Right lobe of liver (tissue), 6 donors: Measurements from ENCODE around the gene HBG1. TPM values are rescaled to one million over a fixed set of nuclear protein-coding genes. Genes with fewer than 3 reads are reported as not detected.

ENCODE experiments used
- ATAC-seq, 4 donors: fragments of 200-7000 bp; cut with Tn5 transposase; one replicate each; pipeline ENCODE4 v1.9.1; 2020; ENCODE audit warnings: mild to moderate bottlenecking in 4 of 4, moderate library complexity in 4 of 4
- DNase-seq, 3 donors: peaks; one replicate each; pipeline ENCODE4 v3.0.0-alpha.2; 2020
- H3K27ac ChIP-seq, 3 donors: fragments of 200-600 bp; one replicate each; pipeline ENCODE4 v1.8.0; 2022
- H3K27me3 ChIP-seq, 2 donors: fragments of 200-600 bp; one replicate each; pipeline ENCODE4 v1.8.0; 2022
- H3K36me3 ChIP-seq, 4 donors: fragments of 200-600 bp; sonication (generic) in 1 of 4; one replicate each; pipeline versions ENCODE4 v1.5.1 to v1.8.0; 2017 to 2022; ENCODE audit warnings: control low read depth in 1 of 4
- H3K4me1 ChIP-seq, 4 donors: fragments of 200-600 bp; sonication (generic) in 1 of 4; one replicate each; pipeline versions ENCODE4 v1.5.1 to v1.8.0; 2017 to 2022; ENCODE audit warnings: control low read depth in 1 of 4
- H3K4me3 ChIP-seq, 3 donors: fragments of 200-600 bp; one replicate each; pipeline ENCODE4 v1.8.0; 2022
- H3K9me3 ChIP-seq, 4 donors: fragments of 200-600 bp; sonication (generic) in 1 of 4; one replicate each; pipeline versions ENCODE4 v1.5.1 to v1.8.0; 2017 to 2022; ENCODE audit warnings: control low read depth in 1 of 4
- POLR2A ChIP-seq: fragments of 450-650 bp; IDR thresholded peaks from one replicate; pipeline ENCODE4 v1.6.1; 2017; ENCODE audit warnings: antibody characterized with exemption, mild to moderate bottlenecking
- WGBS: methylation state at CpG from one replicate; pipeline ENCODE4 v1.1.6; 2018; ENCODE audit warnings: low coverage, low lambda C conversion rate; ENCODE audit not compliant: insufficient coverage; ENCODE audit errors: missing lambda C conversion rate; 5-methylcytosine and 5-hydroxymethylcytosine counted together
- intact Hi-C, 2 donors: fragments of 100-400 bp; cut with DNase I; formaldehyde crosslinking; loops; one replicate each; pipeline versions ENCODE4 v1.11.2 to v1.14.1; 2022
- total RNA-seq, 6 experiments: library from RNA; depleted of rRNA in 2 of 6; stranded (reverse); fragments of >200 nt in 2 of 6; fragmentation: NEBNext Ultra II Directional in 3 of 6; extraction: Animal tissue kit (Norgen Biotek cat#: 25700) in 3 of 6; gene quantifications; one replicate each; pipeline versions ENCODE4 v1.1.0 to v1.2.4, GENCODE V29; 2016 to 2023
- TF ChIP-seq, protein P1 (sequence below), 4 donors: fragments of 200-600 bp in 3 of 4; fragments of 450-650 bp in 1 of 4; IDR thresholded peaks; one replicate each; pipeline versions ENCODE4 v1.5.1 to v1.8.0; 2016 to 2022; ENCODE audit warnings: antibody characterized with exemption in 4 of 4, mild to moderate bottlenecking in 2 of 4
- donor health status: DM: no; HTN: yes; CAD: no.
- donor health status: DM: no; HTN: no; CAD: no.
- donor health status: DM: no; HTN: no; CAD: no.
- donor health status: DM: no; HTN: yes; CAD: no.
- donor health status: DM: no; HTN: yes; CAD: no.

Gene HBG1
- total RNA-seq, 6 experiments from 2014 or later: not detected

DNA sequence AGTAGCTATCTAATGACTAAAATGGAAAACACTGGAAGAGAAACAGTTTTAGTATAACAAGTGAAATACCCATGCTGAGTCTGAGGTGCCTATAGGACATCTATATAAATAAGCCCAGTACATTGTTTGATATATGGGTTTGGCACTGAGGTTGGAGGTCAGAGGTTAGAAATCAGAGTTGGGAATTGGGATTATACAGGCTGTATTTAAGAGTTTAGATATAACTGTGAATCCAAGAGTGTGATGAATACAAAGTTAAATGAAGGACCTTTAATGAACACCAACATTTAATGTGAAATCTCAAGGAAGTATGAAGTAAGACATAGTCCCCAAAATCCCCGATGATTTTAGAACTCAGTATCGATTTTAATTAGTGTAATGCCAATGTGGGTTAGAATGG lies 12.2 kb downstream of the HBG1 start:
- TF ChIP-seq, protein P1, sequence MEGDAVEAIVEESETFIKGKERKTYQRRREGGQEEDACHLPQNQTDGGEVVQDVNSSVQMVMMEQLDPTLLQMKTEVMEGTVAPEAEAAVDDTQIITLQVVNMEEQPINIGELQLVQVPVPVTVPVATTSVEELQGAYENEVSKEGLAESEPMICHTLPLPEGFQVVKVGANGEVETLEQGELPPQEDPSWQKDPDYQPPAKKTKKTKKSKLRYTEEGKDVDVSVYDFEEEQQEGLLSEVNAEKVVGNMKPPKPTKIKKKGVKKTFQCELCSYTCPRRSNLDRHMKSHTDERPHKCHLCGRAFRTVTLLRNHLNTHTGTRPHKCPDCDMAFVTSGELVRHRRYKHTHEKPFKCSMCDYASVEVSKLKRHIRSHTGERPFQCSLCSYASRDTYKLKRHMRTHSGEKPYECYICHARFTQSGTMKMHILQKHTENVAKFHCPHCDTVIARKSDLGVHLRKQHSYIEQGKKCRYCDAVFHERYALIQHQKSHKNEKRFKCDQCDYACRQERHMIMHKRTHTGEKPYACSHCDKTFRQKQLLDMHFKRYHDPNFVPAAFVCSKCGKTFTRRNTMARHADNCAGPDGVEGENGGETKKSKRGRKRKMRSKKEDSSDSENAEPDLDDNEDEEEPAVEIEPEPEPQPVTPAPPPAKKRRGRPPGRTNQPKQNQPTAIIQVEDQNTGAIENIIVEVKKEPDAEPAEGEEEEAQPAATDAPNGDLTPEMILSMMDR (IDR thresholded peaks at IDR 0.05): no peak
- no peak for TF ChIP-seq POLR2A
- H3K9me3 ChIP-seq: no peaks in the 10 kb centered on the region
- H3K27ac ChIP-seq: no peak overlapping the region
- H3K27me3 ChIP-seq: no peaks in the 10 kb centered on the region
- WGBS: 61% methylated on average over 2 of the region's 2 CpGs
- H3K4me3 ChIP-seq: no peak overlapping the region
- intact Hi-C loops: no loop called here
- no peaks in the 10 kb centered on the region for H3K4me1 ChIP-seq
- DNase-seq (no peak), ATAC-seq (no peak)
- no peaks in the 10 kb centered on the region for H3K36me3 ChIP-seq

DNA sequence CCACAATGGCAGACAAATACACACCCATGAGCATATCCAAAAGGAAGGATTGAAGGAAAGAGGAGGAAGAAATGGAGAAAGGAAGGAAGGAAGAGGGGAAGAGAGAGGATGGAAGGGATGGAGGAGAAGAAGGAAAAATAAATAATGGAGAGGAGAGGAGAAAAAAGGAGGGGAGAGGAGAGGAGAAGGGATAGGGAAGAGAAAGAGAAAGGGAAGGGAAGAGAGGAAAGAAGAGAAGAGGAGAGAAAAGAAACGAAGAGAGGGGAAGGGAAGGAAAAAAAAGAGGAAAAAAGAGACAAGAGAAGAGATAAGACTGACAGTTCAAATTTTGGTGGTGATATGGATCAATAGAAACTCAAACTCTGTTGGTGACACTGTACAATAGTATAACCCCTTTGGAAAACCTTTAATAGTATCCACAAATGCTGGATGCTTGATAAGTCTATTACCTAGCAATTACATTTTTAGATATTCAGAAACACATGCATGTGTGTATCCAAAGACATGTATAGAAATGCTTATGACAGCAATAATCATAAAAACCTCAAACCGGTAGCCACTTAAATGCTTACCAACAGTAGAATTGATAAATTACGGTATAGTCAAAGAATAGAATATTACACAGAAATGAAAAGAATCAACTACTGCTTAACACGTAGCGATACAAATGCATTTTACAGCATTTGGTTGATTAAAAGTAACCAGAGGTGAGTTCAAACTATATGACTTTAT lies 14.1 kb downstream of the HBG1 start:
- 60% methylated on average over 5 of the region's 5 CpGs for WGBS
- Histone ChIP-seq H3K27ac (no peak overlapping the region), H3K4me3 (no peak overlapping the region), H3K9me3 (no peaks in the 10 kb centered on the region), H3K4me1 (no peaks in the 10 kb centered on the region), H3K36me3 (no peaks in the 10 kb centered on the region), H3K27me3 (no peaks in the 10 kb centered on the region)
- TF ChIP-seq, protein P1 (IDR thresholded peaks at IDR 0.05): no peak
- TF ChIP-seq POLR2A: no peak
- DNase-seq (no peak), ATAC-seq (no peak)
- intact Hi-C loops: no loop called here

GRCh38 chr11:5234381-5234834 lies 15.2 kb downstream of the HBG1 start, which contains the start of gene HBD:
TSS of gene HBD (minus strand) at chr11:5234483. CDS start at chr11:5234433, 50 bp downstream.
- intact Hi-C loops: no loop called here
- 51% methylated on average over 2 of the region's 2 CpGs for WGBS
- Histone ChIP-seq H3K4me3 (no peak within 1 kb of the TSS), H3K27me3 (no peaks in the 10 kb centered on the region), H3K27ac (no peak within 1 kb of the TSS), H3K4me1 (no peaks in the 10 kb centered on the region), H3K9me3 (no peaks in the 10 kb centered on the region), H3K36me3 (no peaks in the 10 kb centered on the region)
- DNase-seq (no peak), ATAC-seq (no peak)
- TF ChIP-seq POLR2A: no peak
- TF ChIP-seq, protein P1 (IDR thresholded peaks at IDR 0.05): no peak

DNA sequence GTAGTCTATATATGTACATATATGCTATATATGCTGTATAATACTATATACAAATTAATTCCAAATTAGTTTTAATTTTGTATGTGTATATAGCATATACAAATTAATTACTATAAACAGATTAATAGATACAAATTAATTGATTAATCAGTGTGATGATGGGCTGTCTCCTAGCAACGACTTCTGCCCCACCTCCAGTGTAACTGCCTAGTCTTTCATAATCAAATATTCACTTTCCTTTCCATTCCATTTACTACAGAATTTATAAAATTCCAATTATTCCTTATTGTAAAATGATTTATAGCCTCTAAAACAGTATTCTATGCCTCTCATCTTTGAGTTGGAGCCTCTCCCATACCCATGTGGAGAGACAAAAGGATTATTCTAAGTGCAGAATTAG lies 16.4 kb downstream of the HBG1 start:
- TF ChIP-seq POLR2A: no peak
- TF ChIP-seq, protein P1 (IDR thresholded peaks at IDR 0.05): no peak
- Histone ChIP-seq H3K36me3 (no peaks in the 10 kb centered on the region), H3K4me1 (no peaks in the 10 kb centered on the region), H3K9me3 (no peaks in the 10 kb centered on the region), H3K4me3 (no peak overlapping the region), H3K27me3 (no peaks in the 10 kb centered on the region), H3K27ac (no peak overlapping the region)
- DNase-seq (no peak), ATAC-seq (no peak)
- intact Hi-C loops: no loop called here
- 40% methylated on average over 1 of the region's 1 CpG for WGBS
